HepG2 (cell line): ENCODE data around the gene TM4SF18. TPM values are rescaled to one million over a fixed set of nuclear protein-coding genes. Genes with fewer than 3 reads are reported as not detected.

Experiments
- ARID3A ChIP-seq: IDR thresholded peaks from 2 replicates; pipeline ENCODE4 v1.6.1; 2012; ENCODE audit warnings: low read depth, low read length, improper control_type of control experiment
- ARNTL ChIP-seq: sonication (generic); formaldehyde crosslinking; IDR thresholded peaks from 2 replicates; pipeline ENCODE4 v1.4.0; 2020; ENCODE audit warnings: mild to moderate bottlenecking, missing genetic modification reagents
- BCLAF1 ChIP-seq: fragments of 450-650 bp; IDR thresholded peaks from 2 replicates; pipeline ENCODE4 v1.6.1; 2017; ENCODE audit warnings: mild to moderate bottlenecking
- CEBPG ChIP-seq: IDR thresholded peaks from 2 replicates; pipeline ENCODE4 v1.6.1; 2016
- FOXK1 ChIP-seq: sonication (generic); formaldehyde crosslinking; IDR thresholded peaks from 2 replicates; pipeline ENCODE4 v1.4.0; 2020; ENCODE audit warnings: low read depth, missing genetic modification reagents, borderline replicate concordance
- GATAD2A ChIP-seq: IDR thresholded peaks from 2 replicates; pipeline ENCODE4 v1.6.1; 2016
- KDM2A ChIP-seq: sonication (generic); formaldehyde crosslinking; IDR thresholded peaks from 2 replicates; pipeline ENCODE4 v1.4.0; 2020; ENCODE audit warnings: low read depth, missing genetic modification reagents, borderline replicate concordance
- PAXIP1 ChIP-seq: sonication (generic); formaldehyde crosslinking; conservative IDR thresholded peaks from 2 replicates; pipeline ENCODE4 v1.4.0; 2020; ENCODE audit warnings: mild to moderate bottlenecking, missing genetic modification reagents, moderate library complexity
- REPIN1 ChIP-seq: sonication (generic); formaldehyde crosslinking; IDR thresholded peaks from 2 replicates; pipeline ENCODE4 v1.8.0; 2022; ENCODE audit warnings: missing genetic modification reagents, low read depth, mild to moderate bottlenecking, borderline replicate concordance
- REST ChIP-seq, 2 experiments: IDR thresholded peaks; 2 replicates each; pipeline ENCODE4 v1.6.1; 2011 to 2012; ENCODE audit warnings: low read length in 2 of 2, borderline replicate concordance in 1 of 2, low read depth in 1 of 2, mild to moderate bottlenecking in 1 of 2, moderate library complexity in 1 of 2
- RFX1 ChIP-seq: fragments of 450-650 bp; IDR thresholded peaks from 2 replicates; pipeline ENCODE4 v1.6.1; 2017
- TCF12 ChIP-seq, 2 experiments: fragments of 450-650 bp in 1 of 2; sonication (generic) in 1 of 2; formaldehyde crosslinking in 1 of 2; IDR thresholded peaks; 2 replicates each; pipeline versions ENCODE4 v1.6.1 to v1.8.0; 2017 to 2022; ENCODE audit warnings: antibody characterized with exemption in 1 of 2, mild to moderate bottlenecking in 1 of 2, missing genetic modification reagents in 1 of 2, moderate library complexity in 1 of 2
- U2AF2 ChIP-seq: fragments of 200-400 bp; formaldehyde crosslinking; IDR thresholded peaks from 2 replicates; pipeline ENCODE4 v1.6.1; 2017; ENCODE audit warnings: low read depth, mild to moderate bottlenecking, low read length
- ZNF430 ChIP-seq: sonication (generic); formaldehyde crosslinking; IDR thresholded peaks from 2 replicates; pipeline ENCODE4 v1.9.0; 2021; ENCODE audit warnings: mild to moderate bottlenecking, missing genetic modification reagents
- ZNF446 ChIP-seq: sonication (generic); formaldehyde crosslinking; IDR thresholded peaks from 2 replicates; pipeline ENCODE4 v1.5.0; 2020; ENCODE audit warnings: mild to moderate bottlenecking, missing genetic modification reagents
- ZNF510 ChIP-seq: sonication (generic); formaldehyde crosslinking; IDR thresholded peaks from 2 replicates; pipeline ENCODE4 v1.4.0; 2020; ENCODE audit warnings: low read depth, mild to moderate bottlenecking, missing genetic modification reagents
- ZNF713 ChIP-seq: sonication (generic); formaldehyde crosslinking; IDR thresholded peaks from 2 replicates; pipeline ENCODE4 v1.4.0; 2020; ENCODE audit warnings: mild to moderate bottlenecking, missing genetic modification reagents
- ZNF724P ChIP-seq: sonication (generic); formaldehyde crosslinking; IDR thresholded peaks from 2 replicates; pipeline ENCODE4 v1.8.0; 2022; ENCODE audit warnings: missing genetic modification reagents, borderline replicate concordance
- polyA plus RNA-seq, 8 experiments: library from polyadenylated mRNA; depleted of rRNA in 3 of 8; stranded (reverse) in 7 of 8; unstranded in 1 of 8; fragments of >200 nt; fragmentation: Illumina TruSeq in 4 of 8; extraction: Trizol in 4 of 8; gene quantifications; 2 replicates each; pipeline versions ENCODE4 v1.2.1 to v1.2.3, GENCODE V29; 2011 to 2016; ENCODE audit warnings: low read depth in 4 of 8, missing spikeins in 1 of 8, mixed read lengths in 1 of 8; ENCODE audit not compliant: insufficient read depth in 1 of 8
- total RNA-seq, 5 experiments: library from RNA; depleted of rRNA; stranded (reverse); fragments of >200 nt; fragmentation: Illumina TruSeq; extraction: Trizol; gene quantifications; 2 replicates each; pipeline ENCODE4 v1.2.3, GENCODE V29; 2016; ENCODE audit warnings: low read depth in 1 of 5

The TM4SF18 gene
- total and polyA plus RNA-seq, 2 of the 13 experiments (the other 11 are each of a cell fraction or from before 2014, with no cell fraction given): 0.15 TPM; not detected in 1

DNA sequence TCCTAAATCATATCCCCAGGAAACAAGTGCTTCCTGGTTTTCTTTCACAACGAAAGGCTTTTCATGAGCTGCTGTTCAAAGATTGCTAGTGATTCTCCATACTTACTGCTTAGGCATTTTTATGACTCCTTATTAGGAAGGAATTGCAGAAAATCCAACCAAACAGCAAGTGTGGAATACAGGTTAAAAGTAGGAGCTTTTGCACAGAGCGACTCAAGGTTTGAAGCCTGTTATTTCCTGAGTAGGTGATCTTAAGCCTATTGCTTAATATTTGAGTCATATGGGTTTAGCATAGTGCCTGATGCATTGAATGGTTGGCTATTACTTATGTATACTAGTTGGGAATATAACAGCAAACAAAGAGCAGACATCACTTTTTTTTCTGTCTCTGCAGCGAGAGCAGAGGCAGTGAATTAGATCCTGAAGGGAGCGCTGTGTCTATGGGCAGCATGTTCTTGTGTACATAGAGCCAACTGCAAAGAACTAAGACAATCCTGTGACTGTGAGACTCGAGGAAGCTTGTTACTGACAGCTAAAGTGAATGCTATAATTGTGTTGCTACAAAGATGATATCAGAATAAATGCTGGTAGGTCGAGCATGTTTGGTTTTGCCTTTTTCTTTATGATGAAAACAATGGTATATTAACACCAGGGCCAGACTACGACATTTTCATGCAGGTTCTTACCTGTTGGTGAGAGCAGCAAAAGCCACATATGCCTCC, 37.7 kb upstream of the TM4SF18 start (continued):
- TF ChIP-seq PAXIP1 (0 out of 2 replicates have a peak, but pooled peaks have one; percentile 13), ARNTL (CRISPR knock-in tag) (no peak), REPIN1 (CRISPR knock-in tag) (no peak), RFX1 (no peak), ZNF430 (no peak), ZNF446 (CRISPR knock-in tag) (no peak), ZNF724P (no peak), KDM2A (CRISPR knock-in tag) (no peak), GATAD2A (CRISPR knock-in tag) (peak; percentile 43), ZNF713 (CRISPR knock-in tag) (no peak), U2AF2 (no peak), TCF12 (IDR thresholded peaks at IDR 0.05) (no peak), TCF12 (CRISPR knock-in tag; IDR thresholded peaks at IDR 0.05) (no peak), ZNF510 (CRISPR knock-in tag) (no peak), CEBPG (peak; percentile 46; the same call in 1 of the 2 replicates), ARID3A (peak; percentile 20; the same call in 1 of the 2 replicates), FOXK1 (CRISPR knock-in tag) (no peak), BCLAF1 (no peak), REST (IDR thresholded peaks at IDR 0.05; ENCODE audit: borderline replicate concordance in 1 of 2, low read depth in 1 of 2, low read length in 2 of 2) (no peak)
